GM06990 (cell line): Measurements from ENCODE around the gene LRRC1.

Source experiments
- DNase-seq: peaks from one replicate; pipeline ENCODE4 v3.0.0-alpha.2; 2011; ENCODE audit not compliant: insufficient read length; ENCODE audit errors: extremely low read depth
- H3K27me3 ChIP-seq: replicated peaks from 2 replicates; pipeline ENCODE4 v1.6.0; 2011; ENCODE audit warnings: low read length; ENCODE audit not compliant: control insufficient read depth, insufficient read depth
- H3K36me3 ChIP-seq: 2 replicates; pipeline ENCODE4 v1.5.1; 2011; ENCODE audit warnings: low read length; ENCODE audit not compliant: control insufficient read depth, insufficient read depth
- H3K4me3 ChIP-seq: replicated peaks from 2 replicates; pipeline ENCODE4 v1.5.1; 2011; ENCODE audit warnings: low read depth, mild to moderate bottlenecking, control low read depth, low read length
- TF ChIP-seq, protein P1 (sequence below): IDR thresholded peaks from 2 replicates; pipeline ENCODE4 v1.5.1; 2011; ENCODE audit warnings: low read length, control low read depth, mild to moderate bottlenecking, inconsistent platforms; ENCODE audit not compliant: insufficient read depth, poor library complexity, severe bottlenecking

The LRRC1 gene

DNA sequence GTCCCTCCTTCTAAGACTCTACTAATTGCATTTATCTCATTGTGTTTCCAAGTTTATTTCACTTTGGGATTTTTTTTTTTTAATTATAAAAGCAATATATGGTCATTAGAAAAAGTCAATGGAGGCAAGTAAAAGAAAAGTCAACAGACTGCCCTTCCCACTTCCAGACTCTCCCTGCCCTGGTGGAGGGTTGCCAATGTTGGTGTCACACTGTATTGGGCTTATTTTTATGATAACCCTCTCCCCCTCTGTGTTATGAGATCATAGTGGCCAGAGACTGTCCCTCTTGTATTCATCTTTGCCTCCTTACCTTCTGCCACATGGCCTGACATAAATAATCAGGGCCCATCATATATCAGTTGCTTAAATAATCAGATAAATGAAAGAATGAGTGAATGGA, 63.4 kb downstream of the LRRC1 start:
- DNase-seq = no peak

DNA sequence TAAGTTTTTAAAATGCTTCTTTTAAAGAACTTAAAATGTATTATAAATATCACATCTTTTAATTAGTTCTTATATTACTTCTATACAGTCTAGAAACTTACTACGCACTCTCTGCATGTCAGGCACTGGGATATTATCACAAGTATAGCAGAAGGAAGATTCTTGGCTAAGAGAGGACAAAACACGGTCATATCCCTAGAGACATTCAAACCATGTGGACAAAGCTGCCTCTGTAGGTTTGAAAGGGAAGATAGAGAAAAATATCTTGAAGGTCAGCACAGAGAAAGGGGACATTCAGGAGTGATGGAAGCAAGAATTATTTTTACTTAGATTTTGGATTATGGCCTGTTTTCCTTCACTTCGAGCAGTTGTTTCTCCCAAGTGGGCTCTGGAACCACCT, 64.1 kb downstream of the LRRC1 start:
- DNase-seq = no peak
- Histone ChIP-seq H3K27me3 (no peaks in the 10 kb centered on the region), H3K4me3 (no peak overlapping the region), H3K36me3 (no peaks in the 10 kb centered on the region)
- TF ChIP-seq, protein P1, sequence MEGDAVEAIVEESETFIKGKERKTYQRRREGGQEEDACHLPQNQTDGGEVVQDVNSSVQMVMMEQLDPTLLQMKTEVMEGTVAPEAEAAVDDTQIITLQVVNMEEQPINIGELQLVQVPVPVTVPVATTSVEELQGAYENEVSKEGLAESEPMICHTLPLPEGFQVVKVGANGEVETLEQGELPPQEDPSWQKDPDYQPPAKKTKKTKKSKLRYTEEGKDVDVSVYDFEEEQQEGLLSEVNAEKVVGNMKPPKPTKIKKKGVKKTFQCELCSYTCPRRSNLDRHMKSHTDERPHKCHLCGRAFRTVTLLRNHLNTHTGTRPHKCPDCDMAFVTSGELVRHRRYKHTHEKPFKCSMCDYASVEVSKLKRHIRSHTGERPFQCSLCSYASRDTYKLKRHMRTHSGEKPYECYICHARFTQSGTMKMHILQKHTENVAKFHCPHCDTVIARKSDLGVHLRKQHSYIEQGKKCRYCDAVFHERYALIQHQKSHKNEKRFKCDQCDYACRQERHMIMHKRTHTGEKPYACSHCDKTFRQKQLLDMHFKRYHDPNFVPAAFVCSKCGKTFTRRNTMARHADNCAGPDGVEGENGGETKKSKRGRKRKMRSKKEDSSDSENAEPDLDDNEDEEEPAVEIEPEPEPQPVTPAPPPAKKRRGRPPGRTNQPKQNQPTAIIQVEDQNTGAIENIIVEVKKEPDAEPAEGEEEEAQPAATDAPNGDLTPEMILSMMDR = no peak

More for the DNA sequence above, 63.4 kb downstream of the LRRC1 start:
- H3K4me3 ChIP-seq = no peak overlapping the region
- no peaks in the 10 kb centered on the region for H3K27me3 ChIP-seq
- TF ChIP-seq, protein P1 = no peak
- H3K36me3 ChIP-seq = no peaks in the 10 kb centered on the region

DNA sequence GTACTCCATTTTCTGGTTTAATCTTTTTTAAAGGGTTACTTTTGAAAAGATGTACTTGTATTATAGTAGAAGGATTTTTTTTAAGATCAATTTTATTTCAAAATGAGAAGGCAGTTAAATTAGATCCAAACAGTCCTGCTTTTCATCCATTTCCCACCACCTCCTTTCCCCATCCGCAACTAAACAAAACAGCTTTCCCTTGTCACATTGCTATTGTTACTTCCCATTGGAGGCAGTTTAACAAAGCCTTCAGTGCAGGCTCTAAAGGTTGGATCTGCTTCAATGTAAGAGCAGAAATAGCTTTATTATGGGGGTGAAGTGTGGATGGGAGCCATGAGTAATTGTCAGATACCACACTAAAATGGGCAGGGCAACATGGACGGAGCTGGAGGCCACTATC, 65.7 kb downstream of the LRRC1 start:
- H3K27me3 ChIP-seq = no peaks in the 10 kb centered on the region
- no peak overlapping the region for H3K4me3 ChIP-seq
- DNase-seq = no peak
- TF ChIP-seq, protein P1 = no peak
- no peaks in the 10 kb centered on the region for H3K36me3 ChIP-seq

DNA sequence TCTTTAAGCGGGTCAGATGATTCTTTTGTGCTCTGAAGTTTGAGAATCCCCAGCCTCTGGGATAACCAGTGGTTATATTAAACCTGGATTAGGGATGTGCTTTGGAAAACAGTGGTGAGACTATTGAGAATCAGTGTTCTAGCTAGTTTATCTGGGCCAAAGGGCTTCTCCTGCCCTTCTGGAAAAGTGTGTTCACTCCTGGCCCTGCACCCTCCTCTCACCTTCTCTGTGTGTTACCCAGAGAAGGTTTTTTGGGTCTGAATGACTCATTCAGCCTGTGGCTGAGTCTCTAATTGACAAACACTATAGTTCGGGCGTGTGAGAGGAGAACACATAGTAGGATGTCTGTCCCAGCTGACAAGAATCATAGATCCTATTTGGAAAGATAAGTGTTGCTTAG, 66.7 kb downstream of the LRRC1 start:
- DNase-seq = no peak
- TF ChIP-seq, protein P1 = no peak
- H3K27me3 ChIP-seq = no peaks in the 10 kb centered on the region
- no peak overlapping the region for H3K4me3 ChIP-seq
- H3K36me3 ChIP-seq = no peaks in the 10 kb centered on the region

DNA sequence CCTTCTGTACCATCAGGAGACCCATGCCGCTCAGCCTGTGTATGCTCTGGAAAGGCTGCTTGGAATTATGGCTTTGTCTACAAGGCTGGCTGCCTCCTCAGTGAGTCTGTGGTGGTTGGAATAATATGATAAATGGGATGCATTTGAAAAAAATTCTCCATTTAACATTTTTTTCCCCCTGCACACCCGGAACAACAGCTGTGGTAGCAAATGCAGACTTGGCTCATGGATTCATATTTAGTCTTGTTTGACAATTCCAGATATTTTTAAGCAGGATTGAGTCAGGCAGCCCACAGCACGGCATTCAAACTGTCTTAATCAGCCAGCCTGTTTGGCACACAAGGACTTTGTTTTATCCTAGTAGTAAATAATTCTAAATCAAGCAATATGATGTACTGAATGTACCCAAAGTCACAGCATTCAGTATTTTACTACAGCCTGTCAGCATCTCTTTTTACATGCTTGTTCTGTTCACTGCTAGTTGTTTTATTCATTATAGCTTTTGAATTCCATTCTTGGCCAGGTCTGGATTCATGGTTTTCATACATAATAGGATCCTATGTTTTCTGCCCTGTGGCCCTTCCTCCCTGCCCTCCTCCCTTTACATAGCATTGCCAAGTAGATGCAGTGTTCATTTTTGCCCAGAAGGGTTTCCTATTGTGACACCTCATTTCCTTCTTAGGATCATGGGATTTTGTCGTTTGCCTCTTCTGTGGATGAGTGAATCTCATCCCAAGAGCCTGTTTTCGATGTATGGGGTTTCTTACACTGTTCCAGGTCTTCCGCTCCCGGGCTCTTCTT, 68.1 kb downstream of the LRRC1 start:
- no peaks in the 10 kb centered on the region for H3K27me3 ChIP-seq
- H3K36me3 ChIP-seq = no peaks in the 10 kb centered on the region
- DNase-seq = no peak
- no peak overlapping the region for H3K4me3 ChIP-seq
- TF ChIP-seq, protein P1 = no peak

DNA sequence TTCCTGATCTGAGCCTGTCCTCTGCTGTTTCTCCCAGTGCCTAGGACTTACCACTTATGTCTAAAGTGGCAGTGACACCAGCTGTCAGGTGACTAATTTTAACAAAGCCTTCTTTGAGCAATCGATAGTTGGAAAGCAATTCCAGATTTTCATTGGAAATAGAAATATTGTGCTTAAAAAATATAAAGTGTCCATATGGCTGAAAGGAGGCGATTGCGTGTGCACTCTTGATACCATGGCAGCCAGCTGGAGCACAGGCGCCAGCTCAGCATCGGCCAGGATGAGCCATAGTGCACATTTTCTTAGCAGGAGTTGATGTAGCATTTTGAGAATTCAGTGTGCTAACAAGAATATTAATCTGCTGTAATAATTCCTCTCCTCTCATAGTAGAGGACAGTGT, 70.0 kb downstream of the LRRC1 start:
- Histone ChIP-seq H3K27me3 (no peaks in the 10 kb centered on the region), H3K4me3 (no peak overlapping the region), H3K36me3 (no peaks in the 10 kb centered on the region)
- TF ChIP-seq, protein P1 = no peak
- DNase-seq = no peak
